ENCODE data around the gene FAM222A. TPM values are rescaled to one million over a fixed set of nuclear protein-coding genes. Genes with fewer than 3 reads are reported as not detected.

The FAM222A gene
- total RNA-seq, 1 experiment from 2014 or later: 2.8 TPM

DNA sequence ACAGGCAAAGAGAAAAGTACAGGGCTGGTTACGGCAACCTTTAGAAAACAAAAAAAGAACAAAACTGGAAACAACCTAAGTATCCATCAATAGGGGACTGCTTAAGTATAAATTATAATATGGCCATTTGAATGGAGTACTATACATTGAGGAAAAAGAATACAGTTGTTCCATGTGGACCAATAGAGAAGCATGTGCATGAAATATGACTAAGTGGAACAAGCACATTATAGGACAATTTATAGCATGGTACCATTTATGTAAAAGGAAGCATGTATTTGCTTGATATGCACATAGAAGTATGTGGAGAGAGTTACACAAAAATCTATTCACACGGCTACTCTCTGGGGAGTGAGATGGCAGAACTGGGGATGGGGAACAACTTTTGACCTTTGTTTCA is 49.2 kb upstream of the FAM222A start:
- H4K5ac ChIP-seq (ENCODE audit: insufficient read length, low read depth, low read length): no peak overlapping the region
- no peaks in the 10 kb centered on the region for H3K9me3 ChIP-seq (ENCODE audit: control insufficient read depth, low read depth, low read length)
- no peak for DNase-seq
- no peak overlapping the region for H2AK5ac ChIP-seq (ENCODE audit: insufficient read length, low read length)
- H3K27ac ChIP-seq (ENCODE audit: insufficient read length, low read depth, low read length): no peak overlapping the region
- H3T11ph ChIP-seq (ENCODE audit: low read length): no peak overlapping the region
- H3K79me2 ChIP-seq (ENCODE audit: insufficient read depth, low read length): no peaks in the 10 kb centered on the region
- H3K27me3 Mint-ChIP-seq (ENCODE audit: low read depth): peaks cover 3% of the 10 kb centered on the region; the same call in 1 of the 2 replicates
- no peak overlapping the region for H3K56ac ChIP-seq (ENCODE audit: insufficient read length, low read depth, low read length)
- H2BK5ac ChIP-seq (ENCODE audit: insufficient read length, low read length): no peak overlapping the region
- no peak overlapping the region for H4K91ac ChIP-seq (ENCODE audit: insufficient read length, low read depth, low read length)
- no peaks in the 10 kb centered on the region for H3K9me3 Mint-ChIP-seq
- H2AFZ ChIP-seq (ENCODE audit: low read length): no peak overlapping the region
- H2BK12ac ChIP-seq (ENCODE audit: insufficient read length, low read depth, low read length): no peak overlapping the region
- no peaks in the 10 kb centered on the region for H3K4me1 ChIP-seq (ENCODE audit: insufficient read depth, low read length)
- no peaks in the 10 kb centered on the region for H3K79me1 ChIP-seq (ENCODE audit: insufficient read depth, low read depth, low read length, poor library complexity, severe bottlenecking)
- H3K27ac Mint-ChIP-seq: no peak overlapping the region
- no peaks in the 10 kb centered on the region for H3K23me2 ChIP-seq (ENCODE audit: insufficient read length, low read depth, low read length, poor library complexity, severe bottlenecking)
- H4K20me1 ChIP-seq (ENCODE audit: control insufficient read depth, insufficient read depth, insufficient read length): no peaks in the 10 kb centered on the region
- H2BK120ac ChIP-seq (ENCODE audit: low read depth, low read length, poor library complexity, severe bottlenecking): no peak overlapping the region
- H3K4me1 Mint-ChIP-seq: no peaks in the 10 kb centered on the region; a peak in 1 of 4 replicates
- no peak overlapping the region for H3K9ac ChIP-seq (ENCODE audit: extremely low read depth, insufficient read length, low read length)
- no CpG with 5 or more reads among the region's 2 CpGs for WGBS (ENCODE audit: extremely low coverage, insufficient read length, low lambda C conversion rate)
- H3K18ac ChIP-seq (ENCODE audit: insufficient read length, low read depth, low read length): no peak overlapping the region
- H4K8ac ChIP-seq (replicated peaks; ENCODE audit: insufficient read length, low read depth, low read length): no peak overlapping the region
- H3K14ac ChIP-seq (ENCODE audit: insufficient read depth, low read length): no peak overlapping the region
- H2BK20ac ChIP-seq (ENCODE audit: low read depth, low read length, poor library complexity, severe bottlenecking): peak overlapping the region; percentile 32
- no peak overlapping the region for H3K23ac ChIP-seq (ENCODE audit: insufficient read length, low read depth, low read length)
- no peaks in the 10 kb centered on the region for H3K27me3 ChIP-seq (ENCODE audit: insufficient read depth, low read length)
- TF ChIP-seq, protein P1, sequence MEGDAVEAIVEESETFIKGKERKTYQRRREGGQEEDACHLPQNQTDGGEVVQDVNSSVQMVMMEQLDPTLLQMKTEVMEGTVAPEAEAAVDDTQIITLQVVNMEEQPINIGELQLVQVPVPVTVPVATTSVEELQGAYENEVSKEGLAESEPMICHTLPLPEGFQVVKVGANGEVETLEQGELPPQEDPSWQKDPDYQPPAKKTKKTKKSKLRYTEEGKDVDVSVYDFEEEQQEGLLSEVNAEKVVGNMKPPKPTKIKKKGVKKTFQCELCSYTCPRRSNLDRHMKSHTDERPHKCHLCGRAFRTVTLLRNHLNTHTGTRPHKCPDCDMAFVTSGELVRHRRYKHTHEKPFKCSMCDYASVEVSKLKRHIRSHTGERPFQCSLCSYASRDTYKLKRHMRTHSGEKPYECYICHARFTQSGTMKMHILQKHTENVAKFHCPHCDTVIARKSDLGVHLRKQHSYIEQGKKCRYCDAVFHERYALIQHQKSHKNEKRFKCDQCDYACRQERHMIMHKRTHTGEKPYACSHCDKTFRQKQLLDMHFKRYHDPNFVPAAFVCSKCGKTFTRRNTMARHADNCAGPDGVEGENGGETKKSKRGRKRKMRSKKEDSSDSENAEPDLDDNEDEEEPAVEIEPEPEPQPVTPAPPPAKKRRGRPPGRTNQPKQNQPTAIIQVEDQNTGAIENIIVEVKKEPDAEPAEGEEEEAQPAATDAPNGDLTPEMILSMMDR (conservative IDR thresholded peaks at IDR 0.05): no peak
- H2BK15ac ChIP-seq (ENCODE audit: low read depth, low read length): no peak overlapping the region
- no peak overlapping the region for H3K4me3 Mint-ChIP-seq
- H3K4me2 ChIP-seq (ENCODE audit: insufficient read depth, insufficient read length, low read length): no peak overlapping the region
- H3K4ac ChIP-seq (ENCODE audit: low read depth, low read length): no peak overlapping the region
- H3K36me3 Mint-ChIP-seq (ENCODE audit: insufficient read depth in 1 of 3, low read depth in 3 of 3): no peaks in the 10 kb centered on the region

Data from H9 (cell line).